Dedifferentiated amniotic fluid mesenchymal stem cell (primary cell): ENCODE results near the gene KNDC1.
"Not testable (repeated sequence)": the region's sequence is repeated elsewhere in the genome, so short reads cannot be mapped to it uniquely, and the experiment has no call there.

Experiments used
- DNase-seq: peaks from one replicate; pipeline ENCODE4 v3.0.0-alpha.2; 2016; ENCODE audit errors: extremely low spot score

KNDC1 gene

GRCh38 chr10:133124357-133125211, 35.4 kb upstream of the KNDC1 start:
- DNase-seq: peak; percentile 16

- no peak for DNase-seq
These were observed 34.1 kb upstream of the KNDC1 start for GRCh38 chr10:133125901-133126300.

- no peak for DNase-seq
These were observed 33.4 kb upstream of the KNDC1 start for GRCh38 chr10:133126431-133127290.

DNA sequence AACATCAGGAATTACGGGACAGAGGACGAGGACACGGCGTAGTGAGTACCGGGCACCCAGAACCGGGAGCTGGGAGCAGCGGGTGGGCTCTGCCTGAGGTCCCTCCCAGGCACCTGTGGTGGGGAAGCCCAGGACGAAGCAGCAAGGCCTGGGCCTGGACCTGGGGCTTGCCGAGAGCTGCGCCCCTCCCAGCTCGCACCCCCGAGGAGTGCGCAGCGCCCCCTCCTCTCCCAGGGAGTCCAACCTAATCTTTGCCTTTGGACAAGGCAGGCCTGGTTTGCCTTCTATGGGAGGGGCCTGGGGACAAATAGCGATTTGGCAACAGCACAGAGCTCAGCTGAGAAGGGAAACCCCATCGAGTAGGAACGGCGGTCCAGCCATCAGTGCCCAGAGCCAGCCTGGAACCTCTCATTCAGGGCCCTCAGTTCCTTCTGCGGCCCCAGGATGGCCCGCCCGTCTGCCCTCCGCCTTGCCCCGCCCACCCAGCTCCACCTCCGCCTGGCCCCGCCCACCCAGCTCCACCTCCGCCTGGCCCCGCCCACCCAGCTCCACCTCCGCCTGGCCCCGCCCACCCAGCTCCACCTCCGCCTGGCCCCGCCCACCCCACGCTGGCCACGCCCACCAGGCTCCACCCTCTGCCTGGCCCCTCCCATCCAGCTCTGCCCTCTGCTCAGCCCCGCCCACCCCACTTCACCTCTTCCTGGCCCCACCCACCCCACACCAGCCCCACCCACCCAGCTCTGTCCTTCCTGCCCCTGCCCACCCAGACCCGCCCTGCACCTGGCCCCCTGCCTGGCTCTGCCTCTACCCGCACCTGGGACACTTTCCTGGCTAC, 32.5 kb upstream of the KNDC1 start:
- DNase-seq: no peak

- DNase-seq: no peak
These were observed 31.6 kb upstream of the KNDC1 start for GRCh38 chr10:133128126-133129070.

DNA sequence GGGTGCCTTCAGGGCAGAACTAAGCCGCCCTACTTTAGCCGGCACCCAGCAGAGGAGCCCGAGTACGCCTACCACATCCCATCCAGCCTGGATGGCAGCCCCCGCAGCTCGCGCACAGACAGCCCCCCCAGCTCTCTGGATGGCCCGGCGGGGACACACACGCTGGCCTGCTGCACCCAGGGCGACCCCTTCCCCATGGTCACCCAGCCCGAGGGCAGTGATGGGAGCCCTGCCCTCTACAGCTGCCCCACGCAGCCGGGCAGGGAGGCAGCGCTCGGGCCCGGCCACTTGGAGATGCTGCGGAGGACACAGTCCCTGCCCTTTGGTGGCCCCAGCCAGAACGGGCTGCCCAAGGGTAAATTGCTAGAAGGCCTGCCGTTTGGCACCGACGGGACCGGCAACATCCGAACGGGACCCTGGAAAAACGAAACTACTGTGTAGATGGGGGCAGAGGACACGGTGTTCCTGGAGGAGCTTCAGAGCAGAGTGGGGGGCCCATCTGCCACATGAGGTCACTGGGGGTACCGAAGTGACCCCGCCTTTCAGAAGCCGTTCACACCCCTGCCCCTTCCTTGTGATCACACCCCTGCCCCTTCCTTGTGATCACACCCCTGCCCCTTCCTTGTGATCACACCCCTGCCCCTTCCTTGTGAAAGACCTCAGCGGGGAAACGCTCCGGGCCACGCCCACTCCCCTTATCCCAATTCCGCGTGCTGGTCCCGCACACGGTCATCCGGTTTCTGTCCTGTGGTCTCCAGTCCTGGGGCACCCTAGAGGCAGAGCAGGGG, 30.8 kb upstream of the KNDC1 start:
- DNase-seq: no peak

DNA sequence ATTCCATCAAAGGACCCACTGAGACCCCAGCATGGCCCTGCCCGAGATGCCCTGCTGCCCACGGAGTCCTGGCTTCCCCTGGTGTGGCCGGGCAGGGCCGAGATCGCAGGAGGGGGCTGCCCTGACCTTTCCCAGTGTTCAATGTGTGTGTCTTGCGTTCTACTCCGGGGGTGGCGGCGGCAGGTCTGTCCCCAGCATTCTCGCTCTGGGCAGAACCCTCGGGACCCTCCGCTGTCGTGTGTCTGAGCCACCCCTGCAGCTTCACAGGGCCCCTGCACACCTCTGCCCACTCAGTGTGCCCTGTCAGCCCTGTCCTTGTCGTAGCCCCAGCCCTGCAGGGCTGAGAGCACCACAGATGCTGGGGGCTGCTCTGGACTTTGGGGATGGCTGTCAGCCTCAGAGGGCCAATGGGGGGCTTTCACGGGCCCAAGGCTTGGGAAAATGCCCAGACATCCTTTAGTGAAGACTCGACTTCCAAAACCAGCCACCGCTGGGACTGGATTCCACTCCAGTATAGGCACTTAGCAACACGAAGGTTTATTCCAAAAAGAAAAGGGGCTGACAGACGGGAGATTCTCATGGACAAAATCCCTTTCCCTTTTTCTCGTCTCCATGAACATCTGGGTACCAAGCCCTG, 30.0 kb upstream of the KNDC1 start:
- DNase-seq: no peak

DNA sequence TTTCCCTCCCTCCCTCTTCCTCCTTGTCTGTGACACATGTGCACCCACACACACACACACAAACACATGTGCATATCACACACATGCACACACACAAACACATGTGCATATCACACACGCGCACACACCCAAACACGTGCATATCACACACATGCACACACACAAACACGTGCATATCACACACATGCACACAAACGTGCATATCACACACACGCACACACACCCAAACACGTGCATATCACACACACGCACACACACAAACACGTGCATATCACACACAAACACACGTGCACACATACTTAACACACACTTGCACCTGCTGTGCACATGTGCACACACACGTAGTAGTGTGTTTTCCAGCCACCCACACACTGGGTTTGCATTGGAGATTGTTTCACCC, 29.4 kb upstream of the KNDC1 start:
- DNase-seq: no peak

GRCh38 chr10:133131053-133131452, 29.0 kb upstream of the KNDC1 start:
- DNase-seq: no peak

GRCh38 chr10:133131734-133132472, 28.1 kb upstream of the KNDC1 start:
- no peak for DNase-seq

DNA sequence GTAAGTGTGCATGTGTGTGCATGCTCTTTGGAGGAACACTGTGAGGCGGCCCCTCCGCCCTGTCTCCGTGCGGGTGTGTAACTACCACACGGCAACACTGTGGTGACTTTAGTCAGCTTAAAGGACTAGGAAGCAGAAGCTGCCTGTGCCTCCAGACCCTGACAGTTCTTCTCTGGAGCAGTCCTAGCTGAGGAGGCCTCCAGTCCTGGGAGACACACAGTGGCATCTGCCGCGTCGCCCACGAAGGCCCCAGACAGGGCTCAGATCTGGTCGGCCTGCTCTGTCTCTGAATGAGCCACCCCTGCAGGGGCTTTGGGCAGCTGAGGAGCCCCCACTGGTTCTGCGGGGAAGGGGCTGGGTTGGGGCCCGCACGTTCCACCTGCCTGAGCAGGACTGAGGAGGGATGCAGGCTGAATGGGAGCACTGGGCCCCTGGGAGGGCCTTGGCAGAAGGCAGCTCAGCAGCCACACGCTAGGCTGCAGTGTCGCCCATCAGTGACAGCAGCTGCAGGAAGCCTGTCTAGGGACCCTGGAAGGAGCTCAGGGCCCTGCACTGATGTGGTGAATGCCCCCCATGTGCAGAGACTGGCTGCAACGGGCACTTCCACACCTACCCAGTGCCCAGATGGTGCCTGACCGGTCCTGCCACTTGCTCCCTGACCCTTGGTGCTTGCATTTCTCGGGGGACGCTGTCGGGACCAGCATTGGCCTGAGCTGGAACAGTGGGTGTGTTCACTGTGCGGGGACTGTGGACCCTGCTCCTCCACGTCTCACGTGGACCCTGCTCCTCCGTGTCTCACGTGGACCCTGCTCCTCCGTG, 27.3 kb upstream of the KNDC1 start:
- DNase-seq: no peak

DNA sequence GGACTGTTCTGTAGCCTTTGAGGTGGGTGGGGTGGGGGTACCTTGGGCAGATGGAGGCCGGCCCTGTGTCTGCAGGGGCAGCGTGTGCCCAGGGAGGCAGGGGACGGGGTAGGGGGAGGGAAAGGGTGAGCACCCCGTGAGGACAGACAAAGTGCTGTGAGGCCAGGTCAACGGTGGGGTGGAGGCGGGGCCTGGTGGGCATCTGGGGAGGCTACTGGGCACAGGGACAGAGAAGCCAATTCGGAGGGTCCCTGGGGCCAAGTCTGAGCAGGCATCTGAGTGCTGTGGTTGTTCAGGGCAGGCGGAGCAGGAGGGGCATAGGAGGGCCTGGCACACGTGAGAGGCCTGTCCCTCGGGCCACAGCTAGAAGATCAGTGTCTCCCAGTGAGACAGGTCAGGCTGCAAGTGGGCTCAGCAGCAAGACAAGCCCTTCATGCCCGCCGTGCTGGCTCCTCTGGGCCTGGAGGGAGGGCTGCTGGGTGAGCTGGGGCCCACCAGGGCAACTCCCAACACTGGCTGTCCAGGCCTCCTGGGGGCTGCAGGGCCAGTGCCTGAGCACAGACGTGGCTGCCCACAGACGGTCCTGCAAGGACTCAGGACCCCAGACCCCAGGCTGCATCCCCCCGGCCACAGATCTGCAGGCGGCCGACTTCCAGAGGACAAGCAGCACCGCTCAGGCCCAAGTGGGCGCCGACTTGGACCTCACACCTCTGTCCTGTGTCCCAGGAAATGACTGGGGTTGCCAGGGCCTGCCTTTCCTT, 26.4 kb upstream of the KNDC1 start:
- DNase-seq: no peak

- DNase-seq: no peak
These were observed 25.5 kb upstream of the KNDC1 start for GRCh38 chr10:133134411-133135115.

DNA sequence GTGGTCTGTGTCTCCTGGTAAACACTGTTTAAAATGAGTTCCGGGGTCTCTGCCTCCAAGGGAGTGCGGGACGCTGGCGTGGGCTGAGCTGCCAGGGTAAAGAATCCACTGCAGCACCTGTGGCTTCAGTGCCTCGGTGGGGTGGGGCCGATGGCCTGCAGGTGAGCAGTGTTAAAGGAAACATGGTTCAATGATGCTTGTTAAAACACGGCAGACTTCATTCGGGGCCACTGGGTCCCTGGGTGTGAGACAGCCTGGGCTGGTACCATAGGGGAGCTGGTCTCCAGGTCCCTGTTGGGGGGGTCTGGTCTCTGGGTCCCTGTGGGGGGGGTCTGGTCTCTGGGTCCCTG, 24.9 kb upstream of the KNDC1 start:
- DNase-seq: no peak

- not testable (repeated sequence) for DNase-seq
These were observed 22.4 kb upstream of the KNDC1 start for GRCh38 chr10:133137486-133138145.

DNA sequence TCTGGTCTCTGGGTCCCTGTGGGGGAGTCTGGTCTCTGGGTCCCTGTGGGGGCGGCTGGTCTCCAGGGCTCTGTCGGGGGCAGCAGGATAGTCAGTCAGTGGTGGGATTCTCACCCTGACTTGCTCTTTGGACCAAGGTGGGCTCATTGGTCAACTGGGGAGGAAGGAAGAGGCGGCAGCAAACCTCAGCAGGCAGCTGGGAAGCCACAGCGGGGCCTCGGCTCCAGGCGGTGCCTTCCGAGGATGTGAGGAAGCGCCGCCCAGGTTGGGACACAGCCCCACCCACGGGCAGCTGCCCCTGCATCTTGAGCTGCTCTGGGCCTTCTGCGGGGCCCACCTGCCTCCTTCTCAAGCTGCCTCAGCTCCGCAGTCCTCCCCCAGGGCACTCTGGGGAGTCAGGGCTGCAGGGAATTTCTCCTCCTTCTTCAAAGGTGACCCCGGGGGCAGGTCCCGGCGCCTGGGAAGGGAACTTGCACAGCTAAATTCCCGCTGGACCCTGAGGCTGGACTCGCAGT, 20.4 kb upstream of the KNDC1 start:
- DNase-seq: no peak
